K562 (cell line): Measurements from ENCODE around the gene C16orf86. TPM values are rescaled to one million over a fixed set of nuclear protein-coding genes. Genes with fewer than 3 reads are reported as not detected.
A peak's percentile ranks its signal among the peaks of the same experiment; 100 is the strongest.

Source experiments
- ARNT ChIP-seq, 2 experiments: fragments of 450-650 bp; IDR thresholded peaks; 2 replicates each; pipeline ENCODE4 v1.6.1; 2016; ENCODE audit warnings: mild to moderate bottlenecking in 1 of 2
- BHLHE40 ChIP-seq: IDR thresholded peaks from 2 replicates; pipeline ENCODE4 v1.6.1; 2011; ENCODE audit warnings: low read length, improper control_type of control experiment
- GATAD2B ChIP-seq: fragments of 450-650 bp; IDR thresholded peaks from 2 replicates; pipeline ENCODE4 v1.6.1; 2017; ENCODE audit warnings: mild to moderate bottlenecking, borderline replicate concordance
- HCFC1 ChIP-seq: IDR thresholded peaks from 2 replicates; pipeline ENCODE4 v1.6.1; 2012; ENCODE audit warnings: low read depth, low read length, improper control_type of control experiment
- L3MBTL2 ChIP-seq: fragments of 450-650 bp; IDR thresholded peaks from 2 replicates; pipeline ENCODE4 v1.6.1; 2016; ENCODE audit warnings: mild to moderate bottlenecking, moderate library complexity
- MAX ChIP-seq: sonication (generic); formaldehyde crosslinking; IDR thresholded peaks from 2 replicates; pipeline ENCODE4 v1.9.0; 2022; ENCODE audit warnings: mild to moderate bottlenecking, missing genetic modification reagents
- MNT ChIP-seq, 2 experiments: fragments of 450-650 bp; conservative IDR thresholded peaks; 2 replicates each; pipeline ENCODE4 v1.6.1; 2017; ENCODE audit warnings: mild to moderate bottlenecking in 2 of 2, moderate library complexity in 2 of 2
- MTA3 ChIP-seq: fragments of 450-650 bp; formaldehyde crosslinking; IDR thresholded peaks from 2 replicates; pipeline ENCODE4 v1.6.1; 2017; ENCODE audit warnings: mild to moderate bottlenecking, borderline replicate concordance
- NCOA4 ChIP-seq: fragments of 450-650 bp; IDR thresholded peaks from 2 replicates; pipeline ENCODE4 v1.6.1; 2018; ENCODE audit warnings: mild to moderate bottlenecking; ENCODE audit not compliant: partially characterized antibody
- NFIX ChIP-seq: fragments of 250-450 bp; sonication (Bioruptor Pico); IDR thresholded peaks from 2 replicates; pipeline ENCODE4 v1.4.0; 2020; ENCODE audit warnings: low read depth, mild to moderate bottlenecking, moderate library complexity
- NONO ChIP-seq, 2 experiments: fragments of 200-400 bp in 1 of 2; fragments of 450-650 bp in 1 of 2; formaldehyde crosslinking in 1 of 2; IDR thresholded peaks; 2 replicates each; pipeline ENCODE4 v1.6.1; 2017; ENCODE audit warnings: low read depth in 2 of 2, mild to moderate bottlenecking in 2 of 2, moderate library complexity in 2 of 2, low read length in 1 of 2
- NR2C1 ChIP-seq, 2 experiments: fragments of 450-650 bp; IDR thresholded peaks; 2 replicates each; pipeline ENCODE4 v1.6.1; 2017; ENCODE audit warnings: mild to moderate bottlenecking in 2 of 2, antibody characterized with exemption in 1 of 2, inconsistent platforms in 1 of 2, missing compliant biosample characterization in 1 of 2, missing genetic modification characterization in 1 of 2
- NRF1 ChIP-seq, 2 experiments: fragments of 450-650 bp; IDR thresholded peaks in 1 of 2; conservative IDR thresholded peaks in 1 of 2; 2 replicates each; pipeline ENCODE4 v1.6.1; 2014; ENCODE audit warnings: mild to moderate bottlenecking in 2 of 2
- RAD21 ChIP-seq, 2 experiments: fragments of 250-450 bp in 1 of 2; fragments of 450-650 bp in 1 of 2; sonication (Bioruptor Pico) in 1 of 2; formaldehyde crosslinking in 1 of 2; IDR thresholded peaks in 1 of 2; conservative IDR thresholded peaks in 1 of 2; 2 replicates each; pipeline versions ENCODE4 v1.4.0 to v1.8.0; 2020 to 2022; ENCODE audit warnings: mild to moderate bottlenecking in 2 of 2, moderate library complexity in 1 of 2
- RB1 ChIP-seq: fragments of 450-650 bp; IDR thresholded peaks from 2 replicates; pipeline ENCODE4 v1.6.1; 2017; ENCODE audit warnings: low read depth, mild to moderate bottlenecking
- SMAD4 ChIP-seq: fragments of 250-450 bp; sonication (Bioruptor Pico); conservative IDR thresholded peaks from 2 replicates; pipeline ENCODE4 v1.8.0; 2021; ENCODE audit warnings: inconsistent platforms, mild to moderate bottlenecking, moderate library complexity
- STAG1 ChIP-seq: sonication (generic); formaldehyde crosslinking; IDR thresholded peaks from 2 replicates; pipeline ENCODE4 v1.5.0; 2020; ENCODE audit warnings: missing genetic modification reagents, borderline replicate concordance
- TBL1XR1 ChIP-seq, 2 experiments: IDR thresholded peaks; 2 replicates each; pipeline ENCODE4 v1.6.1; 2012; ENCODE audit warnings: improper control_type of control experiment in 2 of 2, low read length in 2 of 2, mild to moderate bottlenecking in 1 of 2
- XRCC5 ChIP-seq: fragments of 200-400 bp; formaldehyde crosslinking; IDR thresholded peaks from 2 replicates; pipeline ENCODE4 v1.6.1; 2017; ENCODE audit warnings: low read depth, mild to moderate bottlenecking, low read length
- ZNF143 ChIP-seq: sonication (generic); formaldehyde crosslinking; IDR thresholded peaks from 2 replicates; pipeline ENCODE4 v1.9.0; 2022; ENCODE audit warnings: mild to moderate bottlenecking, missing genetic modification reagents
- ZNF263 ChIP-seq: sonication (generic); formaldehyde crosslinking; IDR thresholded peaks from 2 replicates; pipeline ENCODE4 v1.8.0; 2022; ENCODE audit warnings: mild to moderate bottlenecking, missing genetic modification reagents, borderline replicate concordance
- ZNF384 ChIP-seq: IDR thresholded peaks from 2 replicates; pipeline ENCODE4 v1.6.1; 2012; ENCODE audit warnings: low read depth, low read length, improper control_type of control experiment
- ZNF655 ChIP-seq: fragments of 250-450 bp; sonication (Bioruptor Pico); IDR thresholded peaks from 2 replicates; pipeline ENCODE4 v1.5.0; 2021
- polyA plus RNA-seq, 8 experiments: library from polyadenylated mRNA; depleted of rRNA in 4 of 8; stranded (reverse) in 5 of 8; unstranded in 3 of 8; fragments of >200 nt; fragmentation: Nextera tagmentation in 2 of 8; fragmentation: Illumina TruSeq in 1 of 8; extraction: Ambion mirVana in 2 of 8; extraction: Trizol in 1 of 8; gene quantifications; 2 replicates each; pipeline versions ENCODE4 v1.2.1 to v1.2.3, GENCODE V29; 2011 to 2014; ENCODE audit warnings: inconsistent platforms in 1 of 8, missing spikeins in 1 of 8
- total RNA-seq, 7 experiments: library from RNA; depleted of rRNA in 6 of 7; stranded (reverse); fragments of >200 nt in 6 of 7; fragmentation: Illumina TruSeq in 2 of 7; extraction: Trizol in 2 of 7; gene quantifications; 2 replicates each; pipeline versions ENCODE4 v1.2.1 to v1.2.3, GENCODE V29; 2011 to 2021; ENCODE audit warnings: low replicate concordance in 1 of 7

The C16orf86 gene
- total and polyA plus RNA-seq, 9 of the 15 experiments (the other 6 are each of a cell fraction or from before 2014, with no cell fraction given) = 0.13 to 1.2 (median 0.27) TPM; not detected in 3

GRCh38 chr16:67667817-67668494, 1.3 kb downstream of the C16orf86 start (continued):
- TF ChIP-seq MNT (conservative IDR thresholded peaks at IDR 0.05) = peak in 1 of 2 experiments; percentile 36; a peak in 2 of 4 replicates
- peak; percentile 52; the same call in 1 of the 2 replicates for TF ChIP-seq ZNF143 (CRISPR knock-in tag)
- TF ChIP-seq NR2C1 (IDR thresholded peaks at IDR 0.05) = 0 out of 2 replicates have a peak, but pooled peaks have one; percentile 19
- no peak for TF ChIP-seq NR2C1 (tag; IDR thresholded peaks at IDR 0.05)
- TF ChIP-seq MAX (CRISPR knock-in tag) = peak; percentile 75
- TF ChIP-seq ZNF655 = no peak
- TF ChIP-seq HCFC1 = peak; percentile 51; the same call in 1 of the 2 replicates
- 0 out of 2 replicates have a peak, but pooled peaks have one; percentile 34 for TF ChIP-seq RB1
- TF ChIP-seq ZNF263 (CRISPR knock-in tag) = peak; percentile 62; the same call in 1 of the 2 replicates
- peak; percentile 19 to 49; a peak in 2 of 4 replicates for TF ChIP-seq NRF1 (conservative IDR thresholded peaks at IDR 0.05 in 1 of 2, IDR thresholded peaks at IDR 0.05 in 1 of 2)
- TF ChIP-seq XRCC5 = 0 out of 2 replicates have a peak, but pooled peaks have one; percentile 71
- peak; percentile 46; the same call in 1 of the 2 replicates for TF ChIP-seq MTA3
- no peak for TF ChIP-seq NFIX (CRISPR knock-in tag)
- TF ChIP-seq ZNF384 = peak; percentile 27; the same call in 1 of the 2 replicates
- 0 out of 2 replicates have a peak, but pooled peaks have one; percentile 41 for TF ChIP-seq SMAD4
- peak; percentile 59; the same call in 1 of the 2 replicates for TF ChIP-seq BHLHE40
- peak; percentile 60; the same call in 1 of the 2 replicates for TF ChIP-seq STAG1 (CRISPR knock-in tag)
- no peak for TF ChIP-seq NCOA4
- no peak; a peak in 1 of 4 replicates for TF ChIP-seq NONO (IDR thresholded peaks at IDR 0.05; ENCODE audit: low read depth in 2 of 2, low read length in 1 of 2)
- TF ChIP-seq RAD21 (CRISPR knock-in tag; conservative IDR thresholded peaks at IDR 0.05 in 1 of 2, IDR thresholded peaks at IDR 0.05 in 1 of 2) = peak; percentile 74 to 84
- TF ChIP-seq GATAD2B = 0 out of 2 replicates have a peak, but pooled peaks have one; percentile 44
- peak in 1 of 2 experiments; percentile 58; a peak in 1 of 4 replicates for TF ChIP-seq TBL1XR1 (IDR thresholded peaks at IDR 0.05; ENCODE audit: low read length in 2 of 2)
- no peak for TF ChIP-seq ARNT (IDR thresholded peaks at IDR 0.05)
- TF ChIP-seq L3MBTL2 = peak; percentile 30; the same call in 1 of the 2 replicates
